HG03378 (cell line): Measurements from ENCODE around the gene FAM13C.

Experiments used
- ATAC-seq: cut with Tn5 transposase; IDR thresholded peaks from one replicate; pipeline ENCODE4 v1.9.1; 2021; ENCODE audit warnings: mild to moderate bottlenecking, moderate library complexity; ENCODE audit not compliant: unreplicated experiment

Gene FAM13C

GRCh38 chr10:59283456-59284091 lies 78.8 kb downstream of the FAM13C start:
- ATAC-seq, result no peak

- ATAC-seq, result no peak
Observed at GRCh38 chr10:59281861-59282260, 80.5 kb downstream of the FAM13C start.

GRCh38 chr10:59279991-59280505 lies 82.3 kb downstream of the FAM13C start:
- no peak for ATAC-seq

- ATAC-seq, result no peak
Observed at GRCh38 chr10:59279476-59279875, 82.9 kb downstream of the FAM13C start.

- ATAC-seq, result no peak
Observed at GRCh38 chr10:59276919-59277318, 85.4 kb downstream of the FAM13C start.

- no peak for ATAC-seq
Observed at GRCh38 chr10:59276133-59276532, 86.2 kb downstream of the FAM13C start.

- ATAC-seq, result no peak
Observed at GRCh38 chr10:59273445-59273844, 88.9 kb downstream of the FAM13C start.

GRCh38 chr10:59272061-59272460 lies 90.3 kb downstream of the FAM13C start:
- no peak for ATAC-seq

GRCh38 chr10:59271160-59271559 lies 91.2 kb downstream of the FAM13C start:
- ATAC-seq, result no peak

GRCh38 chr10:59270492-59270891 lies 91.9 kb downstream of the FAM13C start:
- no peak for ATAC-seq

GRCh38 chr10:59269651-59270050 lies 92.7 kb downstream of the FAM13C start:
- no peak for ATAC-seq

GRCh38 chr10:59268460-59268859 lies 93.9 kb downstream of the FAM13C start:
- ATAC-seq, result no peak

- no peak for ATAC-seq
Observed at GRCh38 chr10:59266321-59266720, 96.0 kb downstream of the FAM13C start.

GRCh38 chr10:59265141-59265540 lies 97.2 kb downstream of the FAM13C start:
- no peak for ATAC-seq

GRCh38 chr10:59258890-59259289 lies 103.5 kb downstream of the FAM13C start:
- no peak for ATAC-seq

- ATAC-seq, result no peak
Observed at GRCh38 chr10:59257224-59257623, 105.1 kb downstream of the FAM13C start.

GRCh38 chr10:59255463-59255862 lies 106.9 kb downstream of the FAM13C start:
- ATAC-seq, result no peak

- no peak for ATAC-seq
Observed at GRCh38 chr10:59252491-59252890, 109.9 kb downstream of the FAM13C start.

- no peak for ATAC-seq
Observed at GRCh38 chr10:59245686-59246085, 116.7 kb downstream of the FAM13C start.

GRCh38 chr10:59244871-59245270 lies 117.5 kb downstream of the FAM13C start:
- ATAC-seq, result no peak

GRCh38 chr10:59243611-59244195 lies 118.6 kb downstream of the FAM13C start:
- no peak for ATAC-seq

- no peak for ATAC-seq
Observed at GRCh38 chr10:59242991-59243390, 119.4 kb downstream of the FAM13C start.

- ATAC-seq, result no peak
Observed at GRCh38 chr10:59242057-59242456, 120.3 kb downstream of the FAM13C start.
